Esophagus muscularis mucosa (tissue), 4 donors: Measurements from ENCODE around the gene MCF2L2. TPM values are rescaled to one million over a fixed set of nuclear protein-coding genes. Genes with fewer than 3 reads are reported as not detected.
A peak's percentile ranks its signal among the peaks of the same experiment; 100 is the strongest.
"Not testable (repeated sequence)": the region's sequence is repeated elsewhere in the genome, so short reads cannot be mapped to it uniquely, and the experiment has no call there.

ENCODE experiments used
- DNase-seq: peaks from one replicate; pipeline ENCODE4 v3.0.0-alpha.2; 2017; ENCODE audit errors: extremely low spot score
- H3K27ac ChIP-seq, 4 donors: fragments of 200-600 bp; sonication (generic); replicated peaks in 1 of 4; 1 replicate in 3 of 4; 2 replicates in 1 of 4; pipeline ENCODE4 v1.5.1; 2016 to 2019; ENCODE audit warnings: mild to moderate bottlenecking in 1 of 4
- H3K27me3 ChIP-seq, 4 donors: fragments of 200-600 bp; sonication (generic); one replicate each; pipeline versions ENCODE4 v1.5.1 to v1.6.0; 2016 to 2019
- H3K36me3 ChIP-seq, 4 donors: fragments of 200-600 bp; sonication (generic); one replicate each; pipeline ENCODE4 v1.5.1; 2016 to 2019
- H3K4me1 ChIP-seq, 4 donors: fragments of 200-600 bp; sonication (generic); one replicate each; pipeline ENCODE4 v1.5.1; 2016 to 2019
- H3K4me3 ChIP-seq, 4 donors: fragments of 200-600 bp; sonication (generic); 1 replicate in 2 of 4; 2 replicates in 2 of 4; pipeline ENCODE4 v1.5.1; 2016 to 2019; ENCODE audit warnings: mild to moderate bottlenecking in 4 of 4, moderate library complexity in 1 of 4
- H3K9me3 ChIP-seq, 4 donors: fragments of 200-600 bp; sonication (generic); 1 replicate in 3 of 4; 2 replicates in 1 of 4; pipeline ENCODE4 v1.5.1; 2016 to 2019
- EP300 ChIP-seq: sonication (generic); formaldehyde crosslinking; IDR thresholded peaks from one replicate; pipeline ENCODE4 v1.6.1; 2017; ENCODE audit warnings: antibody characterized with exemption
- POLR2A ChIP-seq: fragments of 450-650 bp; IDR thresholded peaks from one replicate; pipeline ENCODE4 v1.6.1; 2017; ENCODE audit warnings: antibody characterized with exemption, moderate library complexity, mild to moderate bottlenecking, low read depth
- POLR2AphosphoS5 ChIP-seq, 2 donors: sonication (generic); formaldehyde crosslinking; IDR thresholded peaks; one replicate each; pipeline ENCODE4 v1.6.1; 2017; ENCODE audit warnings: antibody characterized with exemption in 2 of 2
- WGBS: methylation state at CpG from one replicate; pipeline ENCODE4 v1.1.5; 2018; 5-methylcytosine and 5-hydroxymethylcytosine counted together
- intact Hi-C: fragments of 100-400 bp; cut with DNase I; formaldehyde crosslinking; loops from one replicate; pipeline ENCODE4 v1.15.1; 2023
- total RNA-seq, 4 donors: library from RNA; depleted of rRNA; stranded (reverse); fragments of >200 nt; gene quantifications; one replicate each; pipeline versions ENCODE4 v1.1.0 to v1.2.1, GENCODE V29; 2016
- TF ChIP-seq, protein P1 (sequence below), 3 experiments: fragments of 200-600 bp in 2 of 3; fragments of 450-650 bp in 1 of 3; sonication (generic) in 2 of 3; IDR thresholded peaks; one replicate each; pipeline ENCODE4 v1.5.1; 2017 to 2019; ENCODE audit warnings: antibody characterized with exemption in 3 of 3, mild to moderate bottlenecking in 2 of 3, moderate library complexity in 1 of 3

Gene MCF2L2
- 1 to 10 TPM in 3 of 4 donors, under 1 TPM in 1; 0.99 to 3.3 (median 1.3) TPM for total RNA-seq

- H3K27ac ChIP-seq, result peak within 1 kb of the TSS in 1 of 4 donors; percentile 21
- 3% methylated on average over 13 of the region's 68 CpGs for WGBS
- H3K4me1 ChIP-seq, result peaks cover 16 to 22% (median 21%) of the 10 kb centered on the region in 4 donors
- DNase-seq, result no peak
- peaks cover 0 to 40% (median 3%) of the 10 kb centered on the region in 4 donors for H3K27me3 ChIP-seq
- intact Hi-C loops, result no loop called here
- no peaks in the 10 kb centered on the region for H3K36me3 ChIP-seq
- no peak for TF ChIP-seq POLR2A
- peak in 1 of 2 donors; percentile 15 for TF ChIP-seq POLR2AphosphoS5 (IDR thresholded peaks at IDR 0.05)
- peak within 1 kb of the TSS; percentile 61 to 84 (median 68) for H3K4me3 ChIP-seq
- H3K9me3 ChIP-seq, result no peaks in the 10 kb centered on the region
Observed at GRCh38 chr3:183428447-183429211, at the start of gene MCF2L2. Gene MCF2L2, minus strand, starts transcription at chr3:183428619. Its CDS starts 642 bp downstream, at chr3:183427977.

DNA sequence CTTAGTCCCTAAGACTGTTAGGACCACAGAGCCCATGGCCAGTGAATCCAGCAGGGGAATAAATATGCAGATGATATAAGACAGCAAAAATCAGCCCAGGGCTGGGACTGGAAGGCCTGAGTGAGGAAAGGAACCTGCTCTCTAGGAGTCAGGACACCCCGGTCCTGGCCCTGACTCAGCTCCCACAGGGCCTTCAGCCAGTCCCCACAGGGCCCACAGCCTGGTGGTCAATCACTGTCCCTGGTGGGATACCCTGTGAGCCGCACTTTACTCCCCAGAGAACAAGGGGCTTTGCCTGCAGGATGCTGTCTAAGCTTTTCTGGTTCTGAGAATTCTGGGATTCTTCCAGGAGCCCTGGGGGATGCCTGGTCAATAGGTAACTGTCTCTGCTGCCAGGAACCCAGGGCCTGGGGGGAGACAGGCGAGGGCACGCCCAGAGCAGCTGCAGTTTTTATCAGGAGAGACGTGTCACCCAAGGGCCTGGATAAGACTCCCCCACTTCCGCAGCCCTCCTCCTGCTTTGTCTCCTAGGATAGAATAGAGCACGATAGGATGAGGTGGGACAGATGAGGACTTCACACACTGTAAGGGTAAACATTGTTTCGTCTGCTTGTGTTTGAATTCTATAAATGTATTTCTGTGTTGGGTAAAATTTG lies 49.5 kb upstream of the MCF2L2 start:
- WGBS, result 81% methylated on average over 7 of the region's 8 CpGs

DNA sequence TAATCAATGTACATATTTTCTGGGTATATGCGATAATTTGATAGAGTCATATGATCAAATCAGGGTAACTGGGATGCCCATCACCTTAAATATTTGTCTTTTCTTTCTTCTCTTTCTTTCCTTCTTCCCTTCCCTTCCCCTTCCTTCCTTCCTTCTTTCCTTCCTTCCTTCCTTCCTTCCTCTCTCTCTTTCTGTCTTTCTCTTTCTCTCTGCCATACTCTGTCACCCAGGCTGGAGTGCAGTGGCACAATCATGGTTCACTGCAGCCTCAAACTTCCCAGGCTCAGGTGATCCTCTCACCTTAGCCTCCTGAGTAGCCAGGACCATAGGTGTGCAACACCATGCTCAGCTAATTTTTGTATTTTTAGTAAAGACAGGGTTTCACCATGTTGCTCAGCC lies 47.3 kb upstream of the MCF2L2 start:
- DNase-seq, intact Hi-C loops, H3K27me3 ChIP-seq, H3K9me3 ChIP-seq, H3K36me3 ChIP-seq, H3K27ac ChIP-seq, H3K4me3 ChIP-seq: not testable (repeated sequence)
- WGBS, result 98% methylated on average over 1 of the region's 1 CpG
- H3K4me1 ChIP-seq, result peaks cover 7 to 11% (median 8%) of the 10 kb centered on the region in 4 donors

More for the DNA sequence above, 49.5 kb upstream of the MCF2L2 start:
- Histone ChIP-seq H3K4me3 (no peak overlapping the region), H3K27me3 (peaks cover 0 to 6% (median 0%) of the 10 kb centered on the region in 4 donors), H3K36me3 (no peaks in the 10 kb centered on the region), H3K4me1 (peaks cover 7 to 11% (median 8%) of the 10 kb centered on the region in 4 donors), H3K9me3 (no peaks in the 10 kb centered on the region), H3K27ac (no peak overlapping the region)
- intact Hi-C loops, result no loop called here
- no peak for DNase-seq
- no peak for TF ChIP-seq POLR2AphosphoS5 (IDR thresholded peaks at IDR 0.05)
- TF ChIP-seq POLR2A, result no peak
- TF ChIP-seq EP300, result no peak
- TF ChIP-seq, protein P1, sequence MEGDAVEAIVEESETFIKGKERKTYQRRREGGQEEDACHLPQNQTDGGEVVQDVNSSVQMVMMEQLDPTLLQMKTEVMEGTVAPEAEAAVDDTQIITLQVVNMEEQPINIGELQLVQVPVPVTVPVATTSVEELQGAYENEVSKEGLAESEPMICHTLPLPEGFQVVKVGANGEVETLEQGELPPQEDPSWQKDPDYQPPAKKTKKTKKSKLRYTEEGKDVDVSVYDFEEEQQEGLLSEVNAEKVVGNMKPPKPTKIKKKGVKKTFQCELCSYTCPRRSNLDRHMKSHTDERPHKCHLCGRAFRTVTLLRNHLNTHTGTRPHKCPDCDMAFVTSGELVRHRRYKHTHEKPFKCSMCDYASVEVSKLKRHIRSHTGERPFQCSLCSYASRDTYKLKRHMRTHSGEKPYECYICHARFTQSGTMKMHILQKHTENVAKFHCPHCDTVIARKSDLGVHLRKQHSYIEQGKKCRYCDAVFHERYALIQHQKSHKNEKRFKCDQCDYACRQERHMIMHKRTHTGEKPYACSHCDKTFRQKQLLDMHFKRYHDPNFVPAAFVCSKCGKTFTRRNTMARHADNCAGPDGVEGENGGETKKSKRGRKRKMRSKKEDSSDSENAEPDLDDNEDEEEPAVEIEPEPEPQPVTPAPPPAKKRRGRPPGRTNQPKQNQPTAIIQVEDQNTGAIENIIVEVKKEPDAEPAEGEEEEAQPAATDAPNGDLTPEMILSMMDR (IDR thresholded peaks at IDR 0.05), result no peak

- TF ChIP-seq, protein P1 (IDR thresholded peaks at IDR 0.05), result no peak
- TF ChIP-seq POLR2A, result no peak
- TF ChIP-seq POLR2AphosphoS5 (IDR thresholded peaks at IDR 0.05), result no peak
- TF ChIP-seq EP300, result no peak
Observed at GRCh38 chr3:183475016-183475763, 46.8 kb upstream of the MCF2L2 start.

GRCh38 chr3:183473969-183474368 lies 45.5 kb upstream of the MCF2L2 start:
- Histone ChIP-seq H3K9me3 (no peaks in the 10 kb centered on the region), H3K4me3 (no peak overlapping the region), H3K27me3 (peaks cover 0 to 6% (median 0%) of the 10 kb centered on the region in 4 donors), H3K4me1 (peaks cover 0 to 8% (median 3%) of the 10 kb centered on the region in 4 donors), H3K27ac (no peak overlapping the region), H3K36me3 (no peaks in the 10 kb centered on the region)
- TF ChIP-seq EP300, result no peak
- TF ChIP-seq, protein P1 (IDR thresholded peaks at IDR 0.05), result no peak
- no peak for TF ChIP-seq POLR2AphosphoS5 (IDR thresholded peaks at IDR 0.05)
- TF ChIP-seq POLR2A, result no peak
- whole genome bisulfite sequencing, result 77% methylated on average over 2 of the region's 2 CpGs
- intact Hi-C loops, result no loop called here
- DNase-seq, result no peak

More at GRCh38 chr3:183475016-183475763, 46.8 kb upstream of the MCF2L2 start:
- intact Hi-C loops, result no loop called here
- H3K4me1 ChIP-seq, result peaks cover 7 to 11% (median 8%) of the 10 kb centered on the region in 4 donors
- H3K27me3 ChIP-seq, result peaks cover 0 to 6% (median 0%) of the 10 kb centered on the region in 4 donors
- no peak overlapping the region for H3K27ac ChIP-seq
- 59% methylated on average over 3 of the region's 3 CpGs for WGBS
- peak; percentile 83 for DNase-seq
- H3K36me3 ChIP-seq, result no peaks in the 10 kb centered on the region
- no peak overlapping the region for H3K4me3 ChIP-seq
- no peaks in the 10 kb centered on the region for H3K9me3 ChIP-seq
